ENCODE measurements around the gene LAMTOR4. TPM values are rescaled to one million over a fixed set of nuclear protein-coding genes. Genes with fewer than 3 reads are reported as not detected.

LAMTOR4 gene
- total RNA-seq, 1 experiment from 2014 or later = 224 TPM

DNA sequence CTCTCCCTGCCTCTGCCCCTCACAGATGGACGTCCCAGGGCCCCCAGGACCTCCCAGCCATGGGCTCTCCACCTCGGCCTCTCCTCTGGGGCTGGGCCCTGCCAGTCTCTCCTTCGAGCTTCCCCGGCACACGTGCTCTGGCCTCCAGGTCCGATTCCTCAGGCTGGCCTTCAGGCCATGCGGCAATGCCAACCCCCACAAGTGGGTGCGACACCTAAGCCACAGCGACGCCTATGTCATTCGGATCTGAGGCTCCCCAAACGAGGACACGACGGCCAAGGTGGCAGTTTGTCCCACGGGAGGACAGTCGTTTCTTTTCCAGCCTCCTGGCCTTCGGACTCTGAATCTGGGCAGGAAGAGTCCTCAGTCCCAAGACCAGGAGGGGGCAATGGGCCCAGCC, 42.1 kb upstream of the LAMTOR4 start:
- no peak for ATAC-seq
- Histone ChIP-seq H3K27me3 (ENCODE audit: control insufficient read depth, insufficient read depth, low read length) (no peaks in the 10 kb centered on the region), H3K27ac (ENCODE audit: low read length) (no peak overlapping the region), H3K4me3 (ENCODE audit: low read depth in 2 of 2, low read length in 2 of 2) (no peak overlapping the region), H3K9me3 (ENCODE audit: control insufficient read depth, insufficient read depth, low read depth, low read length) (no peaks in the 10 kb centered on the region), H3K36me3 (ENCODE audit: control insufficient read depth, insufficient read depth, low read length) (no peaks in the 10 kb centered on the region; the same call in 1 of the 2 replicates), H3K4me1 (ENCODE audit: control insufficient read depth, insufficient read depth, low read length) (peaks cover 5% of the 10 kb centered on the region)
- in situ Hi-C loops (cut with HindIII; ENCODE audit: low pct_unique_long_range_greater_than_20kb, low sequenced_read_pairs) = no loop called here
- ChIA-PET CTCF (no interaction called here), POLR2A (no interaction called here)
- BruUV-seq (replicated peaks) = no TSS peak
- no peak for DNase-seq (ENCODE audit: low read depth, low spot score)
- TF ChIP-seq SIN3A (IDR thresholded peaks at IDR 0.05; ENCODE audit: borderline replicate concordance, insufficient read depth, low read depth, low read length) = no peak
- TF ChIP-seq, protein P1, sequence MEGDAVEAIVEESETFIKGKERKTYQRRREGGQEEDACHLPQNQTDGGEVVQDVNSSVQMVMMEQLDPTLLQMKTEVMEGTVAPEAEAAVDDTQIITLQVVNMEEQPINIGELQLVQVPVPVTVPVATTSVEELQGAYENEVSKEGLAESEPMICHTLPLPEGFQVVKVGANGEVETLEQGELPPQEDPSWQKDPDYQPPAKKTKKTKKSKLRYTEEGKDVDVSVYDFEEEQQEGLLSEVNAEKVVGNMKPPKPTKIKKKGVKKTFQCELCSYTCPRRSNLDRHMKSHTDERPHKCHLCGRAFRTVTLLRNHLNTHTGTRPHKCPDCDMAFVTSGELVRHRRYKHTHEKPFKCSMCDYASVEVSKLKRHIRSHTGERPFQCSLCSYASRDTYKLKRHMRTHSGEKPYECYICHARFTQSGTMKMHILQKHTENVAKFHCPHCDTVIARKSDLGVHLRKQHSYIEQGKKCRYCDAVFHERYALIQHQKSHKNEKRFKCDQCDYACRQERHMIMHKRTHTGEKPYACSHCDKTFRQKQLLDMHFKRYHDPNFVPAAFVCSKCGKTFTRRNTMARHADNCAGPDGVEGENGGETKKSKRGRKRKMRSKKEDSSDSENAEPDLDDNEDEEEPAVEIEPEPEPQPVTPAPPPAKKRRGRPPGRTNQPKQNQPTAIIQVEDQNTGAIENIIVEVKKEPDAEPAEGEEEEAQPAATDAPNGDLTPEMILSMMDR (IDR thresholded peaks at IDR 0.05) = no peak
- TF ChIP-seq, protein P2, sequence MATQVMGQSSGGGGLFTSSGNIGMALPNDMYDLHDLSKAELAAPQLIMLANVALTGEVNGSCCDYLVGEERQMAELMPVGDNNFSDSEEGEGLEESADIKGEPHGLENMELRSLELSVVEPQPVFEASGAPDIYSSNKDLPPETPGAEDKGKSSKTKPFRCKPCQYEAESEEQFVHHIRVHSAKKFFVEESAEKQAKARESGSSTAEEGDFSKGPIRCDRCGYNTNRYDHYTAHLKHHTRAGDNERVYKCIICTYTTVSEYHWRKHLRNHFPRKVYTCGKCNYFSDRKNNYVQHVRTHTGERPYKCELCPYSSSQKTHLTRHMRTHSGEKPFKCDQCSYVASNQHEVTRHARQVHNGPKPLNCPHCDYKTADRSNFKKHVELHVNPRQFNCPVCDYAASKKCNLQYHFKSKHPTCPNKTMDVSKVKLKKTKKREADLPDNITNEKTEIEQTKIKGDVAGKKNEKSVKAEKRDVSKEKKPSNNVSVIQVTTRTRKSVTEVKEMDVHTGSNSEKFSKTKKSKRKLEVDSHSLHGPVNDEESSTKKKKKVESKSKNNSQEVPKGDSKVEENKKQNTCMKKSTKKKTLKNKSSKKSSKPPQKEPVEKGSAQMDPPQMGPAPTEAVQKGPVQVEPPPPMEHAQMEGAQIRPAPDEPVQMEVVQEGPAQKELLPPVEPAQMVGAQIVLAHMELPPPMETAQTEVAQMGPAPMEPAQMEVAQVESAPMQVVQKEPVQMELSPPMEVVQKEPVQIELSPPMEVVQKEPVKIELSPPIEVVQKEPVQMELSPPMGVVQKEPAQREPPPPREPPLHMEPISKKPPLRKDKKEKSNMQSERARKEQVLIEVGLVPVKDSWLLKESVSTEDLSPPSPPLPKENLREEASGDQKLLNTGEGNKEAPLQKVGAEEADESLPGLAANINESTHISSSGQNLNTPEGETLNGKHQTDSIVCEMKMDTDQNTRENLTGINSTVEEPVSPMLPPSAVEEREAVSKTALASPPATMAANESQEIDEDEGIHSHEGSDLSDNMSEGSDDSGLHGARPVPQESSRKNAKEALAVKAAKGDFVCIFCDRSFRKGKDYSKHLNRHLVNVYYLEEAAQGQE (IDR thresholded peaks at IDR 0.05; ENCODE audit: insufficient read depth in 1 of 2, low read depth in 2 of 2, low read length in 1 of 2) = no peak
- TF ChIP-seq TCF7L2 (IDR thresholded peaks at IDR 0.05; ENCODE audit: low read depth, low read length) = no peak
- no peak for TF ChIP-seq POLR2AphosphoS5 (IDR thresholded peaks at IDR 0.05; ENCODE audit: low read depth, low read length)
- intact Hi-C loops (cut with micrococcal nuclease; ENCODE audit: unreplicated experiment) = no loop called here

DNA sequence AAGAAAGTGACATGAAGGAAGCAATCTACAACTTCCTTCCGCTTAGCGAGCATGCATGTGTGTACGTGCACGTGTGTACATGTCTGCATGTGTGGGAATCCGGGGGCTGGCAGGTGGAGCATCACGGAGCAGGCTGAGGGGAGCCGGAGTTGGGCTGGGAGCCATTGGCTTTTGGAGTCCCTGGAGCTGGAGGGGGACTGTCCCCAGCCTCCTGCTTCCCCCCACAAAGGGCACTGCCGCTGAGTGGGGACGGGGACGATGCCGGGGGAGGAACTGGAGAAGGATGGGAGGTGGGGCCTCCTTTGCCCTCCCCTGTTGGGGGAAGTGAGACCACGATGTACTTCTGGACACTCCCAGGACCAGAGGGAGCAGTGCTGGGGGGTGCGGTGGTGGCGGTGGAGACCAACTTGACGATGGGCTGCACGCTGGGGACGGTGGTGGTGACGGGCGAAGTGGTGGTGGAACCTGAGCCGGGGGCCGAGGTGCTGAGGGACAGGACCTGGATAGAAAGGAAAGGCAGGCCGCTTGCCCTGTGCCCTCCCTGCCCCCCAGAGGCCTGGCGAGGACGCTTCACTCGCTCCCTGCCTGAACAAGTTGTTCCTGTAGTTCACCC, 41.5 kb upstream of the LAMTOR4 start:
- in situ Hi-C loops (cut with HindIII; ENCODE audit: low pct_unique_long_range_greater_than_20kb, low sequenced_read_pairs) (no loop called here), intact Hi-C loops (cut with micrococcal nuclease; ENCODE audit: unreplicated experiment) (no loop called here)
- H3K9me3 ChIP-seq (ENCODE audit: control insufficient read depth, insufficient read depth, low read depth, low read length) = no peaks in the 10 kb centered on the region
- no peak overlapping the region for H3K27ac ChIP-seq (ENCODE audit: low read length)
- POLR2A ChIA-PET = no interaction called here
- no peak for DNase-seq (ENCODE audit: low read depth, low spot score)
- ATAC-seq = peak; percentile 2; the same call in 1 of the 2 replicates
- TF ChIP-seq, protein P2 (IDR thresholded peaks at IDR 0.05; ENCODE audit: insufficient read depth in 1 of 2, low read depth in 2 of 2, low read length in 1 of 2) = no peak
- TF ChIP-seq SIN3A (IDR thresholded peaks at IDR 0.05; ENCODE audit: borderline replicate concordance, insufficient read depth, low read depth, low read length) = no peak
- TF ChIP-seq TCF7L2 (IDR thresholded peaks at IDR 0.05; ENCODE audit: low read depth, low read length) = no peak
- TF ChIP-seq, protein P1 (IDR thresholded peaks at IDR 0.05) = no peak
- TF ChIP-seq POLR2AphosphoS5 (IDR thresholded peaks at IDR 0.05; ENCODE audit: low read depth, low read length) = no peak; the same call in 1 of the 2 replicates
- peaks cover 5% of the 10 kb centered on the region for H3K4me1 ChIP-seq (ENCODE audit: control insufficient read depth, insufficient read depth, low read length)
- no peaks in the 10 kb centered on the region for H3K36me3 ChIP-seq (ENCODE audit: control insufficient read depth, insufficient read depth, low read length)
- H3K27me3 ChIP-seq (ENCODE audit: control insufficient read depth, insufficient read depth, low read length) = no peaks in the 10 kb centered on the region
- CTCF ChIA-PET = interaction anchor here (0.5 kb wide), 1 partner anchor 27 kb away, joined by 5 read pairs; no protein-coding TSS in a partner anchor
- TSS peak; percentile 94 for BruUV-seq (replicated peaks)
- H3K4me3 ChIP-seq (ENCODE audit: low read depth in 2 of 2, low read length in 2 of 2) = no peak overlapping the region
